Gastrocnemius medialis (tissue), 4 donors: ENCODE measurements around the gene ITPKC. TPM values are rescaled to one million over a fixed set of nuclear protein-coding genes. Genes with fewer than 3 reads are reported as not detected.

ENCODE experiments used
- ATAC-seq, 2 donors: fragments of 150-250 bp; one replicate each; pipeline ENCODE4 v1.9.1; 2016
- DNase-seq, 2 donors: peaks; one replicate each; pipeline ENCODE4 v3.0.0-alpha.2; 2019
- H3K27ac ChIP-seq, 4 donors: fragments of 200-600 bp; sonication (generic); 1 replicate in 1 of 4; 2 replicates in 3 of 4; pipeline ENCODE4 v1.5.1; 2016 to 2018; ENCODE audit warnings: mild to moderate bottlenecking in 2 of 4, moderate library complexity in 1 of 4
- H3K27me3 ChIP-seq, 3 donors: fragments of 200-600 bp; sonication (generic) in 2 of 3; 1 replicate in 1 of 3; 2 replicates in 2 of 3; pipeline versions ENCODE4 v1.5.1 to v1.6.0; 2016 to 2019; ENCODE audit warnings: mild to moderate bottlenecking in 1 of 3, moderate library complexity in 1 of 3
- H3K36me3 ChIP-seq, 2 donors: fragments of 200-600 bp; sonication (generic) in 1 of 2; one replicate each; pipeline ENCODE4 v1.5.1; 2017 to 2018
- H3K4me1 ChIP-seq, 2 donors: fragments of 200-600 bp; sonication (generic) in 1 of 2; one replicate each; pipeline ENCODE4 v1.5.1; 2016 to 2017; ENCODE audit warnings: mild to moderate bottlenecking in 2 of 2
- H3K4me3 ChIP-seq, 4 donors: fragments of 200-600 bp; sonication (generic) in 3 of 4; 1 replicate in 1 of 4; 2 replicates in 3 of 4; pipeline ENCODE4 v1.5.1; 2016 to 2019; ENCODE audit warnings: mild to moderate bottlenecking in 2 of 4
- H3K9me3 ChIP-seq, 3 donors: fragments of 200-600 bp; sonication (generic) in 2 of 3; 1 replicate in 1 of 3; 2 replicates in 2 of 3; pipeline ENCODE4 v1.5.1; 2016 to 2019
- CTCF ChIP-seq, 5 experiments: fragments of 450-650 bp in 3 of 5; fragments of 200-600 bp in 2 of 5; sonication (generic) in 2 of 5; IDR thresholded peaks in 4 of 5; conservative IDR thresholded peaks in 1 of 5; 1 replicate in 4 of 5; 2 replicates in 1 of 5; pipeline ENCODE4 v1.5.1; 2016 to 2019; ENCODE audit warnings: antibody characterized with exemption in 5 of 5, mild to moderate bottlenecking in 3 of 5, moderate library complexity in 3 of 5
- POLR2A ChIP-seq, 2 donors: fragments of 450-650 bp; IDR thresholded peaks; one replicate each; pipeline ENCODE4 v1.6.1; 2017; ENCODE audit warnings: antibody characterized with exemption in 2 of 2, mild to moderate bottlenecking in 2 of 2, moderate library complexity in 2 of 2
- in situ Hi-C, 4 donors: fragments of 200-750 bp; cut with MboI; loops; one replicate each; pipeline versions ENCODE4 v1.15.0 to v1.8.0; 2017; ENCODE audit warnings: low sequenced_read_pairs in 4 of 4
- intact Hi-C: fragments of 100-400 bp; cut with DNase I; formaldehyde crosslinking; loops from one replicate; pipeline ENCODE4 v1.15.1; 2023; ENCODE audit warnings: low total_unique reads
- total RNA-seq, 4 donors: library from RNA; depleted of rRNA; stranded (reverse); fragments of >200 nt; gene quantifications; one replicate each; pipeline versions ENCODE4 v1.1.0 to v1.2.3, GENCODE V29; 2016

The ITPKC gene
- total RNA-seq, 4 donors from 2014 or later = 14.9 to 34.5 (median 21.8) TPM

- no peaks in the 10 kb centered on the region for H3K9me3 ChIP-seq
- no peak for TF ChIP-seq CTCF (IDR thresholded peaks at IDR 0.05 in 4 of 5, conservative IDR thresholded peaks at IDR 0.05 in 1 of 5)
- no peak for TF ChIP-seq POLR2A (IDR thresholded peaks at IDR 0.05)
- peak overlapping the region in 3 of 4 donors; percentile 1 to 54 (median 10) for H3K27ac ChIP-seq
- peaks cover 0 to 4% of the 10 kb centered on the region in 2 donors for H3K4me1 ChIP-seq
- in situ Hi-C loops = loop anchor here in 3 of 4 donors (25.0 kb wide), 2 partner anchors 465 to 590 kb away; partner anchors contain the start of gene HNRNPUL1 (in 1 of the 3)
- DNase-seq (no peak), ATAC-seq (no peak)
- no peak overlapping the region for H3K4me3 ChIP-seq
- H3K27me3 ChIP-seq = no peaks in the 10 kb centered on the region
- H3K36me3 ChIP-seq = peaks cover 0 to 62% of the 10 kb centered on the region in 2 donors
- intact Hi-C loops = no loop called here
Observed at GRCh38 chr19:40672038-40672437, 44.9 kb upstream of the ITPKC start.

GRCh38 chr19:40672573-40673299, 44.2 kb upstream of the ITPKC start:
- H3K9me3 ChIP-seq = no peaks in the 10 kb centered on the region
- peaks cover 0 to 69% of the 10 kb centered on the region in 2 donors for H3K36me3 ChIP-seq
- H3K4me3 ChIP-seq = no peak overlapping the region
- intact Hi-C loops (no loop called here), in situ Hi-C loops (loop anchor here in 3 of 4 donors (25.0 kb wide), 2 partner anchors 465 to 590 kb away; partner anchors contain the start of gene HNRNPUL1 (in 1 of the 3))
- peaks cover 0 to 4% of the 10 kb centered on the region in 2 donors for H3K4me1 ChIP-seq
- no peak for DNase-seq
- no peak overlapping the region for H3K27ac ChIP-seq
- no peak for ATAC-seq
- no peak for TF ChIP-seq POLR2A (IDR thresholded peaks at IDR 0.05)
- no peak for TF ChIP-seq CTCF (IDR thresholded peaks at IDR 0.05 in 4 of 5, conservative IDR thresholded peaks at IDR 0.05 in 1 of 5)
- H3K27me3 ChIP-seq = no peaks in the 10 kb centered on the region

DNA sequence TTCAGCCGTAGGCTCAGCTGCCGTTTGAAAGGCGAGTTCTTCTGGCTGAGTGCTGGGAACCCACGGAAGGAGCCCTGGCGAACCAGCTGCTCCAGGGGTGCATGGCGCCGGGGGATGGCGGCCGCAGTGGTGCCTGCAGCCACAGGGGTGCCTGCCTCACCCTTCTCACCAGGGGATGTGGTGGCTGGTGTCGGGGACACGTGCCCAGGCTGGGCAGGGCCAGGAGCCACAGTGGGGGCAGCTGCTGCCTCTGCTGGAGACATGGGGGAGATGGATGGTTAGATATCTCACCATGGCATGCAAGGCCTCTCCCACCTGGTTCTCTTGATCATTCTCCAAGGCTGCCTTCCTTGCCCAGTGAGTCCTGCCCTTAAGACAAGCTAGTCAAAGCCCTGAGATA, 43.5 kb upstream of the ITPKC start:
- H3K4me1 ChIP-seq = peaks cover 0 to 4% of the 10 kb centered on the region in 2 donors
- no peaks in the 10 kb centered on the region for H3K27me3 ChIP-seq
- intact Hi-C loops = no loop called here
- ATAC-seq (no peak), DNase-seq (no peak)
- H3K9me3 ChIP-seq = no peaks in the 10 kb centered on the region
- in situ Hi-C loops = loop anchor here in 3 of 4 donors (25.0 kb wide), 2 partner anchors 464 to 589 kb away; partner anchors contain the start of gene HNRNPUL1 (in 1 of the 3)
- no peak overlapping the region for H3K4me3 ChIP-seq
- no peak overlapping the region for H3K27ac ChIP-seq
- H3K36me3 ChIP-seq = peaks cover 0 to 74% of the 10 kb centered on the region in 2 donors
- TF ChIP-seq POLR2A (IDR thresholded peaks at IDR 0.05) = no peak
- TF ChIP-seq CTCF (IDR thresholded peaks at IDR 0.05 in 4 of 5, conservative IDR thresholded peaks at IDR 0.05 in 1 of 5) = no peak

DNA sequence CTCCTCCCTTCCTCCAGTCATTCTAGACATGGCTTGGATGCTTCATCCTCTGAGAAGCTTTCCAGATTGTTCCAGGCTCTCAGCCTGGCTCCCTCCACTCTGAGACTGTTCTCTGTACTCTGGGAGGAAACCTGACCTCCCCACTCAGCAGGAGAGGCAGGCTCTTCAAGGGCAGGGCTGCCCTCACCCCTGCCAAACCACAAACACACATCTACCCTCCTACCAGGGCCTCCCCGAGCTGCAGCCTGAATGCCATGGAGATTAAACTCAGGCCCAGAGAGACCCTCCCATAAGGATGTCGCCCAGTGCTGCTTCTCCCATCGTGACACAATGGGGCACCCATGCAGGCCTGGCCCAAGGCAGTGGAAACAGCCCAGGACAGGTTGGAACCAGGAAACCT, 42.6 kb upstream of the ITPKC start:
- Histone ChIP-seq H3K36me3 (peaks cover 0 to 77% of the 10 kb centered on the region in 2 donors), H3K4me3 (no peak overlapping the region), H3K27ac (no peak overlapping the region), H3K4me1 (peaks cover 0 to 4% of the 10 kb centered on the region in 2 donors), H3K9me3 (no peaks in the 10 kb centered on the region), H3K27me3 (no peaks in the 10 kb centered on the region)
- no peak for DNase-seq
- in situ Hi-C loops (loop anchor here in 3 of 4 donors (25.0 kb wide), 2 partner anchors 463 to 588 kb away; partner anchors contain the start of gene HNRNPUL1 (in 1 of the 3)), intact Hi-C loops (no loop called here)
- TF ChIP-seq CTCF (IDR thresholded peaks at IDR 0.05 in 4 of 5, conservative IDR thresholded peaks at IDR 0.05 in 1 of 5) (no peak), POLR2A (IDR thresholded peaks at IDR 0.05) (no peak)
- ATAC-seq = peak; percentile 58 to 73
